H9 (cell line): ENCODE measurements around the gene REXO2. TPM values are rescaled to one million over a fixed set of nuclear protein-coding genes. Genes with fewer than 3 reads are reported as not detected.

Source experiments
- DNase-seq: peaks from one replicate; pipeline ENCODE4 v3.0.0-alpha.2; 2017
- H2AFZ ChIP-seq: one replicate; pipeline ENCODE4 v1.6.1; 2013; ENCODE audit warnings: mild to moderate bottlenecking, low read length, control low read depth, moderate library complexity
- H2AK5ac ChIP-seq: 2 replicates; pipeline ENCODE4 v1.6.1; 2013; ENCODE audit warnings: low read length, control low read depth, mixed read lengths; ENCODE audit not compliant: insufficient read length
- H2BK120ac ChIP-seq: one replicate; pipeline ENCODE4 v1.6.1; 2013; ENCODE audit warnings: low read depth, mild to moderate bottlenecking, low read length, control low read depth, inconsistent platforms; ENCODE audit not compliant: poor library complexity, severe bottlenecking
- H2BK12ac ChIP-seq: 2 replicates; pipeline ENCODE4 v1.6.1; 2013; ENCODE audit warnings: low read length, control low read depth, mixed read lengths, low read depth; ENCODE audit not compliant: insufficient read length
- H2BK15ac ChIP-seq: 2 replicates; pipeline ENCODE4 v1.6.1; 2013; ENCODE audit warnings: low read depth, low read length, control low read depth
- H2BK20ac ChIP-seq: one replicate; pipeline ENCODE4 v1.6.1; 2013; ENCODE audit warnings: low read depth, mild to moderate bottlenecking, low read length, control low read depth, inconsistent platforms; ENCODE audit not compliant: poor library complexity, severe bottlenecking
- H2BK5ac ChIP-seq: 2 replicates; pipeline ENCODE4 v1.6.1; 2013; ENCODE audit warnings: low read length, control low read depth, mixed read lengths; ENCODE audit not compliant: insufficient read length
- H3K14ac ChIP-seq: 2 replicates; pipeline ENCODE4 v1.6.1; 2013; ENCODE audit warnings: low read length, control low read depth; ENCODE audit not compliant: insufficient read depth
- H3K18ac ChIP-seq: 2 replicates; pipeline ENCODE4 v1.6.1; 2013; ENCODE audit warnings: low read depth, mild to moderate bottlenecking, mixed read lengths, low read length, control low read depth; ENCODE audit not compliant: insufficient read length
- H3K23ac ChIP-seq: 2 replicates; pipeline ENCODE4 v1.6.1; 2013; ENCODE audit warnings: low read length, control low read depth, mixed read lengths, low read depth; ENCODE audit not compliant: insufficient read length
- H3K23me2 ChIP-seq: 2 replicates; pipeline ENCODE4 v1.6.1; 2013; ENCODE audit warnings: low read depth, mild to moderate bottlenecking, mixed read lengths, low read length, control low read depth; ENCODE audit not compliant: insufficient read length, poor library complexity, severe bottlenecking
- H3K27ac ChIP-seq: 2 replicates; pipeline ENCODE4 v1.5.1; 2013; ENCODE audit warnings: low read length, control low read depth, mixed read lengths, low read depth; ENCODE audit not compliant: insufficient read length
- H3K27me3 ChIP-seq: 2 replicates; pipeline ENCODE4 v1.6.1; 2013; ENCODE audit warnings: low read length, control low read depth, inconsistent platforms; ENCODE audit not compliant: insufficient read depth
- H3K4ac ChIP-seq: 2 replicates; pipeline ENCODE4 v1.6.1; 2013; ENCODE audit warnings: low read depth, mild to moderate bottlenecking, control low read depth, inconsistent platforms, low read length, moderate library complexity
- H3K4me1 ChIP-seq: 2 replicates; pipeline ENCODE4 v1.6.1; 2013; ENCODE audit warnings: low read length, control low read depth, inconsistent platforms; ENCODE audit not compliant: insufficient read depth
- H3K4me2 ChIP-seq: 2 replicates; pipeline ENCODE4 v1.6.1; 2013; ENCODE audit warnings: low read length, control low read depth, mixed read lengths; ENCODE audit not compliant: insufficient read length, insufficient read depth
- H3K56ac ChIP-seq: 2 replicates; pipeline ENCODE4 v1.6.1; 2013; ENCODE audit warnings: low read depth, mild to moderate bottlenecking, mixed read lengths, low read length, control low read depth; ENCODE audit not compliant: insufficient read length
- H3K79me1 ChIP-seq: 2 replicates; pipeline ENCODE4 v1.6.1; 2013; ENCODE audit warnings: low read depth, mild to moderate bottlenecking, moderate library complexity, low read length, control low read depth, inconsistent platforms; ENCODE audit not compliant: insufficient read depth, poor library complexity, severe bottlenecking
- H3K79me2 ChIP-seq: 2 replicates; pipeline ENCODE4 v1.6.1; 2013; ENCODE audit warnings: low read length, control low read depth, inconsistent platforms; ENCODE audit not compliant: insufficient read depth
- H3K9ac ChIP-seq: 2 replicates; pipeline ENCODE4 v1.6.1; 2013; ENCODE audit warnings: low read length, control low read depth, mixed read lengths; ENCODE audit not compliant: insufficient read length; ENCODE audit errors: extremely low read depth
- H3K9me3 ChIP-seq: one replicate; pipeline ENCODE4 v1.6.1; 2013; ENCODE audit warnings: low read depth, low read length, inconsistent platforms; ENCODE audit not compliant: control insufficient read depth
- H3T11ph ChIP-seq: one replicate; pipeline ENCODE4 v1.6.1; 2013; ENCODE audit warnings: mild to moderate bottlenecking, low read length, control low read depth, inconsistent platforms
- H4K20me1 ChIP-seq: one replicate; pipeline ENCODE4 v1.6.1; 2013; ENCODE audit not compliant: control insufficient read depth, insufficient read length, insufficient read depth
- H4K5ac ChIP-seq: 2 replicates; pipeline ENCODE4 v1.6.1; 2013; ENCODE audit warnings: low read depth, mild to moderate bottlenecking, mixed read lengths, low read length, control low read depth; ENCODE audit not compliant: insufficient read length
- H4K8ac ChIP-seq: replicated peaks from 2 replicates; pipeline ENCODE4 v1.6.1; 2013; ENCODE audit warnings: low read length, control low read depth, mixed read lengths, low read depth; ENCODE audit not compliant: insufficient read length
- H4K91ac ChIP-seq: 2 replicates; pipeline ENCODE4 v1.6.1; 2013; ENCODE audit warnings: low read depth, mild to moderate bottlenecking, moderate library complexity, mixed read lengths, low read length, control low read depth; ENCODE audit not compliant: insufficient read length
- H3K27ac Mint-ChIP-seq, 3 experiments: 2 replicates in 2 of 3; 3 replicates in 1 of 3; pipeline ENCODE4 v1.8.0; 2020 to 2021; ENCODE audit warnings: mixed read lengths in 3 of 3, mild to moderate bottlenecking in 1 of 3, moderate library complexity in 1 of 3
- H3K27me3 Mint-ChIP-seq: 2 replicates; pipeline ENCODE4 v1.8.0; 2021; ENCODE audit warnings: low read depth, mild to moderate bottlenecking, moderate library complexity, mixed read lengths
- H3K36me3 Mint-ChIP-seq, 3 experiments: 2 replicates in 2 of 3; 3 replicates in 1 of 3; pipeline ENCODE4 v1.8.0; 2020 to 2021; ENCODE audit warnings: low read depth in 3 of 3, mixed read lengths in 3 of 3; ENCODE audit not compliant: insufficient read depth in 1 of 3
- H3K4me1 Mint-ChIP-seq, 2 experiments: 2 replicates each; pipeline ENCODE4 v1.8.0; 2020; ENCODE audit warnings: mixed read lengths in 2 of 2
- H3K4me3 Mint-ChIP-seq, 2 experiments: 2 replicates in 1 of 2; 3 replicates in 1 of 2; pipeline ENCODE4 v1.8.0; 2020 to 2021; ENCODE audit warnings: mild to moderate bottlenecking in 2 of 2, mixed read lengths in 2 of 2, moderate library complexity in 1 of 2
- H3K9me3 Mint-ChIP-seq, 2 experiments: 2 replicates in 1 of 2; 3 replicates in 1 of 2; pipeline ENCODE4 v1.8.0; 2020; ENCODE audit warnings: mild to moderate bottlenecking in 2 of 2, mixed read lengths in 2 of 2, moderate library complexity in 1 of 2
- CTCF ChIP-seq: fragments of 200-600 bp; sonication (generic); conservative IDR thresholded peaks from 3 replicates; pipeline ENCODE4 v1.8.0; 2021; ENCODE audit warnings: antibody characterized with exemption, mild to moderate bottlenecking
- WGBS: extraction: QIAGEN DNeasy Blood & Tissue Kit; methylation state at CpG from one replicate; pipeline ENCODE4 v1.1.7; 2013; ENCODE audit warnings: missing lambda C conversion rate, low lambda C conversion rate, mixed read lengths; ENCODE audit not compliant: insufficient read length; ENCODE audit errors: extremely low coverage; 5-methylcytosine and 5-hydroxymethylcytosine counted together
- total RNA-seq: library from RNA; stranded (reverse); gene quantifications from 2 replicates; pipeline ENCODE4 v1.2.1, GENCODE V29; 2021

REXO2 gene
- total RNA-seq, 1 experiment from 2014 or later: 92.8 TPM

GRCh38 chr11:114447892-114448291 is 8.6 kb downstream of the REXO2 start:
- Histone ChIP-seq H3K9me3 (no peaks in the 10 kb centered on the region), H3K27ac (no peak overlapping the region), H3K4me1 (no peaks in the 10 kb centered on the region), H3K23ac (no peak overlapping the region), H2BK15ac (no peak overlapping the region), H2BK20ac (no peak overlapping the region), H3K56ac (no peak overlapping the region), H4K8ac (no peak overlapping the region), H2AFZ (no peak overlapping the region), H3K18ac (no peak overlapping the region), H3T11ph (no peak overlapping the region), H4K5ac (no peak overlapping the region), H2BK120ac (no peak overlapping the region), H2BK5ac (no peak overlapping the region), H3K4me2 (no peak overlapping the region), H3K14ac (no peak overlapping the region), H4K20me1 (no peaks in the 10 kb centered on the region), H3K79me2 (peaks cover 10% of the 10 kb centered on the region; the same call in 1 of the 2 replicates), H2BK12ac (no peak overlapping the region), H3K79me1 (no peaks in the 10 kb centered on the region), H3K23me2 (no peaks in the 10 kb centered on the region), H2AK5ac (no peak overlapping the region), H3K9ac (no peak overlapping the region), H3K4ac (no peak overlapping the region), H3K27me3 (no peaks in the 10 kb centered on the region), H4K91ac (no peak overlapping the region)
- Mint-ChIP-seq H3K4me1 (0 out of 4 replicates have a peak, but pooled peaks cover 0 to 9% of the 10 kb centered on the region in 2 experiments), H3K4me3 (no peak overlapping the region), H3K36me3 (peaks cover 21 to 60% (median 48%) of the 10 kb centered on the region in 3 experiments; a peak in 6 of 7 replicates), H3K27me3 (no peaks in the 10 kb centered on the region), H3K9me3 (no peaks in the 10 kb centered on the region), H3K27ac (no peak overlapping the region)
- no peak for TF ChIP-seq CTCF
- DNase-seq: no peak
- WGBS: no CpG with 5 or more reads among the region's 3 CpGs
